ENCODE data around the gene LUZP2. TPM values are rescaled to one million over a fixed set of nuclear protein-coding genes. Genes with fewer than 3 reads are reported as not detected.

LUZP2 gene
- total RNA-seq, 4 donors from 2014 or later, result 0.23 to 0.83 (median 0.48) TPM

DNA sequence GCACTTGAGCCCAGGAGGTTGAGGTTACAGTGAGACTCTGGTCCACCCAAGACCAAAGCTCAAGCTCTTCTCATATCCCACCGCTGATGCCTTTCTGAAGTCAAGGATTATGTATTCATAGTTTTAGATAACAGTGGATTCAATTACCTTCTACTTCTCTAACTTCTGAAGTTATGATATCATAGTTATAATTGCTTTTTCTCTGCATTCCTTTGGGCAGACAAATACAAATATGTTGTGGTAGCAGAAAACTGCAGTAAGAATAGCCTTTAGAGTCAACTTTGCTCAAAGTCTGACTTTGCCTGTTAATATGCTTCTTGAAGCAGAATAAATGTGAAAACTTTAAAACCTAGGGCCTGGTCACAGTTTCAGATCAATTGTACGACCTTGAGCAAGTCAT, 94.4 kb downstream of the LUZP2 start:
- DNase-seq, result no peak
- TF ChIP-seq CTCF (IDR thresholded peaks at IDR 0.05), result no peak
- no peak for TF ChIP-seq POLR2A (IDR thresholded peaks at IDR 0.05)
- no peak overlapping the region for H3K4me3 ChIP-seq
- no peak overlapping the region for H3K27ac ChIP-seq
- H3K4me1 ChIP-seq, result peaks cover 0 to 3% (median 3%) of the 10 kb centered on the region in 3 donors
- no peaks in the 10 kb centered on the region for H3K27me3 ChIP-seq
- no peaks in the 10 kb centered on the region for H3K36me3 ChIP-seq
- H3K9me3 ChIP-seq, result no peaks in the 10 kb centered on the region
- 71 to 87% methylated on average over 2 of the region's 2 CpGs for WGBS, 2 donors
- intact Hi-C loops (cut with DNase I), result no loop called here

- no peaks in the 10 kb centered on the region for H3K27me3 ChIP-seq
- TF ChIP-seq CTCF (IDR thresholded peaks at IDR 0.05), result no peak
- TF ChIP-seq POLR2A (IDR thresholded peaks at IDR 0.05), result no peak
- no peaks in the 10 kb centered on the region for H3K36me3 ChIP-seq
- no peaks in the 10 kb centered on the region for H3K9me3 ChIP-seq
- H3K27ac ChIP-seq, result no peak overlapping the region
- no peak overlapping the region for H3K4me3 ChIP-seq
- 61 to 67% methylated on average over 2 of the region's 2 CpGs for WGBS, 2 donors
- no peak for DNase-seq
- intact Hi-C loops (cut with DNase I), result no loop called here
- H3K4me1 ChIP-seq, result peaks cover 0 to 3% (median 3%) of the 10 kb centered on the region in 3 donors
These were observed 95.5 kb downstream of the LUZP2 start for GRCh38 chr11:24592360-24592759.

DNA sequence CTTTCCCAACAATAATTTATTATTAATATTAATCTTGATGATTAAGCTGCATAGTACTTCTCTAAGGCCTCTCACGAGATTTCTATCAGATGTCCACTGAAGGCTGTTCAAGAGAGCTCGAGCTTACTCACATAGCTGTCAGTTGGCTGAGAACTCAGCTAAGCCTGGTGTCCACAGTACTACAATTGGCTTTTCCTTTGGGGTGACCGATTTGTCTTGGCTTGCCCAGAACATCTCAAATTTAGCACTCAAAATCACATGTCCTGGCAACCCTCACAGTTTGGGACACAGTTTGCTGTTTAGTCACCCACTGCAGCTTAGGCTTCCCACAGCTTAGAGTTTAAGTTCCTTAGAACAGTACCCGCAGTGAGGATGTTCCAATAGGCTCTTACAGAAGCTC, 96.5 kb downstream of the LUZP2 start:
- no peaks in the 10 kb centered on the region for H3K36me3 ChIP-seq
- no peaks in the 10 kb centered on the region for H3K9me3 ChIP-seq
- TF ChIP-seq CTCF (IDR thresholded peaks at IDR 0.05) (no peak), POLR2A (IDR thresholded peaks at IDR 0.05) (no peak)
- peaks cover 0 to 3% (median under 1%) of the 10 kb centered on the region in 3 donors for H3K4me1 ChIP-seq
- H3K27me3 ChIP-seq, result no peaks in the 10 kb centered on the region
- H3K27ac ChIP-seq, result no peak overlapping the region
- intact Hi-C loops (cut with DNase I), result no loop called here
- H3K4me3 ChIP-seq, result no peak overlapping the region
- WGBS, 2 donors, result 31 to 37% methylated on average over 3 to 4 of the region's 4 CpGs
- no peak for DNase-seq

DNA sequence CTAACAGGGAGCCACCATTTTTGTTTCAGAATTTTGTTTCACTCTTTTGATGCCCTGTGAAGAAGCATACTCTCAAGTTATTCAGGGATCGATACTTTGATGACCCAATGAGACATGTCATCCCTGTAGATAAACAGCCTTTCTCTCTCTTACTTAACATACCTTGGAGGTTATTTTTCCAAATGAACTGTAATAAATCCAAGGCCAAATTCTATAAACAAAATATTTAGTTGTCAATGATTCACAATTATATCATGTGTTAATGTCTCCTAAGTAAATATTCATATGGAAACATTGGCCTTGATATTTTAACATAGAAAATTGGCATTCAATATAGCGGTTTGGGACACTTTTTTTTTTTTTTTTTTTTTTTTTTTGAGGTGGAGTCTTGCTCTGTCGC, 97.5 kb downstream of the LUZP2 start:
- no peaks in the 10 kb centered on the region for H3K27me3 ChIP-seq
- H3K36me3 ChIP-seq, result no peaks in the 10 kb centered on the region
- H3K4me1 ChIP-seq, result peaks cover 0 to 3% (median 0%) of the 10 kb centered on the region in 3 donors
- H3K27ac ChIP-seq, result no peak overlapping the region
- TF ChIP-seq CTCF (IDR thresholded peaks at IDR 0.05) (no peak), POLR2A (IDR thresholded peaks at IDR 0.05) (no peak)
- H3K4me3 ChIP-seq, result no peak overlapping the region
- H3K9me3 ChIP-seq, result no peaks in the 10 kb centered on the region
- no peak for DNase-seq
- WGBS, 2 donors, result 62 to 80% methylated on average over 3 of the region's 3 CpGs
- intact Hi-C loops (cut with DNase I), result no loop called here

DNA sequence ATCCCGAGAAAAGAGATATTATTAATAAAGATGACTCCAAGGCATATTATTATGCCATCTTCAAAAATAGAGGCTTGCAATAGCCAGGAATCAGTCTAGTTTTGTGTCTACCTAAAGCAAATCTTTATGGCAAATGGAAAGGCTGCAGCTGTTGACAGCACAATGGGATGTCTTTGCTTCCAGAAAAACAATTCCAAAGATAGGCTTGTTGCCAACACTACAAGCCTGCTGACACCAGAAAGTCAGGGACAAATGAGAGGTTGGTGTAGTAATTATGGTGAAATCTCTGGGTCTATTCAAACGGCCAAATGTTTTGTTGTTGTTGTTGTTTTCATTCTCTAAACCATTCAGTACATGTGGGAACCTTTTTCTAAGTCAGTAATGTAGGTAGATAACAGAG, 101.8 kb downstream of the LUZP2 start:
- H3K36me3 ChIP-seq, result no peaks in the 10 kb centered on the region
- no peak overlapping the region for H3K4me3 ChIP-seq
- no peaks in the 10 kb centered on the region for H3K27me3 ChIP-seq
- intact Hi-C loops (cut with DNase I), result no loop called here
- TF ChIP-seq POLR2A (IDR thresholded peaks at IDR 0.05), result no peak
- no peak for TF ChIP-seq CTCF (IDR thresholded peaks at IDR 0.05)
- 37 to 55% methylated on average over 2 of the region's 2 CpGs for WGBS, 2 donors
- no peaks in the 10 kb centered on the region for H3K9me3 ChIP-seq
- no peak for DNase-seq
- H3K4me1 ChIP-seq, result peaks cover 0 to 2% (median 0%) of the 10 kb centered on the region in 3 donors
- no peak overlapping the region for H3K27ac ChIP-seq
